Tibial nerve (tissue), 4 donors: ENCODE measurements around the gene VANGL1.

Source experiments
- EP300 ChIP-seq, 2 donors: sonication (generic); formaldehyde crosslinking; IDR thresholded peaks; one replicate each; pipeline ENCODE4 v1.6.1; 2017; ENCODE audit warnings: antibody characterized with exemption in 2 of 2, mild to moderate bottlenecking in 1 of 2
- POLR2A ChIP-seq, 2 donors: fragments of 450-650 bp; IDR thresholded peaks; one replicate each; pipeline ENCODE4 v1.6.1; 2017; ENCODE audit warnings: antibody characterized with exemption in 2 of 2, mild to moderate bottlenecking in 2 of 2, moderate library complexity in 2 of 2
- TF ChIP-seq, protein P1 (sequence below), 5 experiments: fragments of 200-600 bp in 3 of 5; fragments of 450-650 bp in 2 of 5; sonication (generic) in 3 of 5; IDR thresholded peaks; one replicate each; pipeline ENCODE4 v1.5.1; 2016 to 2019; ENCODE audit warnings: antibody characterized with exemption in 5 of 5, mild to moderate bottlenecking in 3 of 5, moderate library complexity in 2 of 5

GRCh38 chr1:115660151-115660550 lies 18.4 kb downstream of the VANGL1 start:
- TF ChIP-seq, protein P1, sequence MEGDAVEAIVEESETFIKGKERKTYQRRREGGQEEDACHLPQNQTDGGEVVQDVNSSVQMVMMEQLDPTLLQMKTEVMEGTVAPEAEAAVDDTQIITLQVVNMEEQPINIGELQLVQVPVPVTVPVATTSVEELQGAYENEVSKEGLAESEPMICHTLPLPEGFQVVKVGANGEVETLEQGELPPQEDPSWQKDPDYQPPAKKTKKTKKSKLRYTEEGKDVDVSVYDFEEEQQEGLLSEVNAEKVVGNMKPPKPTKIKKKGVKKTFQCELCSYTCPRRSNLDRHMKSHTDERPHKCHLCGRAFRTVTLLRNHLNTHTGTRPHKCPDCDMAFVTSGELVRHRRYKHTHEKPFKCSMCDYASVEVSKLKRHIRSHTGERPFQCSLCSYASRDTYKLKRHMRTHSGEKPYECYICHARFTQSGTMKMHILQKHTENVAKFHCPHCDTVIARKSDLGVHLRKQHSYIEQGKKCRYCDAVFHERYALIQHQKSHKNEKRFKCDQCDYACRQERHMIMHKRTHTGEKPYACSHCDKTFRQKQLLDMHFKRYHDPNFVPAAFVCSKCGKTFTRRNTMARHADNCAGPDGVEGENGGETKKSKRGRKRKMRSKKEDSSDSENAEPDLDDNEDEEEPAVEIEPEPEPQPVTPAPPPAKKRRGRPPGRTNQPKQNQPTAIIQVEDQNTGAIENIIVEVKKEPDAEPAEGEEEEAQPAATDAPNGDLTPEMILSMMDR (IDR thresholded peaks at IDR 0.05), result no peak
- no peak for TF ChIP-seq POLR2A (IDR thresholded peaks at IDR 0.05)
- no peak for TF ChIP-seq EP300 (IDR thresholded peaks at IDR 0.05)
